AG04450 (cell line): Measurements from ENCODE around the gene LPCAT1. TPM values are rescaled to one million over a fixed set of nuclear protein-coding genes. Genes with fewer than 3 reads are reported as not detected.
A peak's percentile ranks its signal among the peaks of the same experiment; 100 is the strongest.

Experiments used
- CTCF ChIA-PET: fragments of 300-600, 350-600 bp; formaldehyde crosslinking; extraction: SDS; loops from one replicate; lab custom pipeline; 2022; ENCODE audit warnings: antibody characterized with exemption, inconsistent platforms; lab: Charles Lee
- POLR2A ChIA-PET: fragments of 350-600 bp; formaldehyde crosslinking; extraction: SDS; loops from one replicate; lab custom pipeline; 2021; ENCODE audit warnings: antibody characterized with exemption, inconsistent platforms; lab: Yijun Ruan, JAX
- DNase-seq: peaks from one replicate; pipeline ENCODE4 v3.0.0-alpha.2; 2011; ENCODE audit warnings: low read depth, low spot score
- H3K27ac ChIP-seq: one replicate; pipeline ENCODE4 v1.5.1; 2012; ENCODE audit warnings: low read depth, low read length, control low read depth
- H3K27me3 ChIP-seq: one replicate; pipeline ENCODE4 v1.6.0; 2012; ENCODE audit warnings: low read length; ENCODE audit not compliant: control insufficient read depth, insufficient read depth
- H3K4me3 ChIP-seq: 2 replicates; pipeline ENCODE4 v1.5.1; 2011; ENCODE audit warnings: mild to moderate bottlenecking, low read depth, low read length, control low read depth
- H3K9me3 ChIP-seq: 2 replicates; pipeline ENCODE4 v1.5.1; 2012; ENCODE audit warnings: low read length; ENCODE audit not compliant: control insufficient read depth, insufficient read depth
- polyA plus RNA-seq: library from polyadenylated mRNA; depleted of rRNA; stranded (reverse); fragments of >200 nt; gene quantifications from 2 replicates; pipeline ENCODE4 v1.2.3, GENCODE V29; 2011
- TF ChIP-seq, protein P1 (sequence below): IDR thresholded peaks from 2 replicates; pipeline ENCODE4 v1.5.1; 2011; ENCODE audit warnings: low read depth, low read length, control low read depth, inconsistent platforms

Gene LPCAT1
- polyA plus RNA-seq, 1 experiment, result 23.4 TPM

DNA sequence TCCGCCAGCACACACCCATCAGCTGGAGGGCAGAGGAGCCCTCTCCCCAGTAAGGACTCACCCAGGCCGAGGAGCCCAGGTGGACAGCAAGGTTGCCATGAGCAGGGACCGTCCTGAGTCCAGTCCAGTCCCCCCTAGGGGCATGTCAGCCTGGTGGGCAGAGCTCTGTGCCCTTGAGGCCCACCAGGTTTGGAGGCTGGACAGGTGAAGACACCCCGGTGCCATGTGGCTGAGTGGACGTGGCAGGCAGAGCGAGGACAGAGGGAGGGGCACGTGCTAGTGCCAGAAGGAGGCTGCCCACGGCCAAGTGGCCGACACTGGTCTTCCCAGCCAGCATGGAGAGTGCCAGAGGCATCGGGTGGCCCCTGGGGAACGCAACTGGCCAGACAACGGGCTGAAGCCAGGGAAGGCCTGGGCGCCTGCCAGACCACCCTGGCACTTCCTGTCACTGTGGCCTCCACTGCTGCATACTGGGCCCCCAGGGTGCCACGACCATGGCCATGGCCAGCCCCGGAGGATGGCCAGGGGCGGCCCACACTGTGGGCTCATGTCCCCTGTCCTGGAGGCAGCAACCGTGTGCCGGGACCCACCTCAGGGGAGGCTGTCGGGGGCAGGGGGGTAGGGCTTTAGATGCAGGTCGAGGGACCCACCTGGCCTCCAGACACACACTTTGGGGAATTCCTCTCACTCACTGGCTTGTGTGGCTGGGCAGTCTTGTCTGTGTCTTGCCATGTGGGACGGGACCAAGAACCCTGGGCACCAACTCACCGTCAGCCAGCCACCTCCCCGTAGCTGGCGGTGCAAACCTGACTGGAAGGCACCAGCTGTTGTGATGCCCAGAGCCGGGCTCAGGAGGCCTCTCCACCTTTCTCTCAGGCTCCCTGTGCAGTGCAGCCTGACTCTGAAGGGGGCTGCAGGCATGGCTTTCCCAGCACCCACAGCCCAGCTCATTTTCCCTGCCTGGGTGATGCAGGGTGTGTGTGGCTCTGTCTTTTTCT is 42.3 kb upstream of the LPCAT1 start:
- Histone ChIP-seq H3K27me3 (peaks cover 9% of the 10 kb centered on the region), H3K27ac (peak overlapping the region; percentile 21), H3K9me3 (peaks cover 15% of the 10 kb centered on the region), H3K4me3 (no peak overlapping the region)
- DNase-seq, result no peak
- TF ChIP-seq, protein P1, sequence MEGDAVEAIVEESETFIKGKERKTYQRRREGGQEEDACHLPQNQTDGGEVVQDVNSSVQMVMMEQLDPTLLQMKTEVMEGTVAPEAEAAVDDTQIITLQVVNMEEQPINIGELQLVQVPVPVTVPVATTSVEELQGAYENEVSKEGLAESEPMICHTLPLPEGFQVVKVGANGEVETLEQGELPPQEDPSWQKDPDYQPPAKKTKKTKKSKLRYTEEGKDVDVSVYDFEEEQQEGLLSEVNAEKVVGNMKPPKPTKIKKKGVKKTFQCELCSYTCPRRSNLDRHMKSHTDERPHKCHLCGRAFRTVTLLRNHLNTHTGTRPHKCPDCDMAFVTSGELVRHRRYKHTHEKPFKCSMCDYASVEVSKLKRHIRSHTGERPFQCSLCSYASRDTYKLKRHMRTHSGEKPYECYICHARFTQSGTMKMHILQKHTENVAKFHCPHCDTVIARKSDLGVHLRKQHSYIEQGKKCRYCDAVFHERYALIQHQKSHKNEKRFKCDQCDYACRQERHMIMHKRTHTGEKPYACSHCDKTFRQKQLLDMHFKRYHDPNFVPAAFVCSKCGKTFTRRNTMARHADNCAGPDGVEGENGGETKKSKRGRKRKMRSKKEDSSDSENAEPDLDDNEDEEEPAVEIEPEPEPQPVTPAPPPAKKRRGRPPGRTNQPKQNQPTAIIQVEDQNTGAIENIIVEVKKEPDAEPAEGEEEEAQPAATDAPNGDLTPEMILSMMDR, result no peak
- POLR2A ChIA-PET, result no interaction called here
- CTCF ChIA-PET, result no interaction called here

DNA sequence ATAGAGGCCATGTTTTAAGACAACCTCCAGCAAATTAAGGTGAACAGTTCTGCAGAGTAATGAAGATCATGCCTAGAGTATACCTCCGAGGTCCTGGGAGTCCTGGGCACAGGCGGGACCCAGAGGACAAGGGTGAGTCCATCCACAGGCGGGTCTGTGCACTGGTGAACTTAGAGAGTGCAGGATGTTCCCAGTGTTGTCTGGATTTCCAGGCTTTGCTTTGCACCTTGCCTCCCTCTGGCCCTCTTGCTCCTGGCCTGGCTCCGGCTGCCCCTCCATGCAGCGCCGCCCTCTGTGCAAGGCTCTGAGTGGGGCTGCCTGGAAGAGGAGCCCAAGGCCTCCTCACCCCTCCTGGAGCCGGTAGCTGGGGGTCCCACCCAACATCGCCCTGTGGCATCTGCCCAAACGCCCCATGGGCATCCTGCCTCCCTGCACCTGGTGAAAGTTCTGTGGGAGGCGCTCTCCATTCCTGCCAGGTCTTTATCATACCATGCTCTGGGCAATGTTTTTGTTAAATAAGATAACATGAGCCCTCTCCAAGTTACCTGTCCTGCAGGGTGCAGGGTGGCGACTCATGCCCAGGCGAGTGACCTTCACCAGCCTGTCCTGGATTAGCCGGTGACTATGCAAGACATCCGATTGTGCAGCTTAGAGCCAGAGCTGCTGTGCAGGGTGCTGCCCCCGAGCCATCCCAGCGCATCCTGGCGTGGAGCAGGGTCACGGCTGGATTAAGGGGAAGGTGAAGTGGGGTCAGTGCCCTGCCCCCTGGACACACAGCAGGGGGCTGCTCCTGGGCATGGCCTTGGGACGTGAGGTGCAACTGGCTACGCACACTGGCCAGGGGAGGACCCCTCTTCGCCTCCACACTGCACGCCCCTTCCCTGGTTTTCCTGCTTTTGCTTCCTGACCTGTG is 41.3 kb upstream of the LPCAT1 start:
- CTCF ChIA-PET, result no interaction called here
- peaks cover 9% of the 10 kb centered on the region for H3K27me3 ChIP-seq
- POLR2A ChIA-PET, result no interaction called here
- DNase-seq, result no peak
- TF ChIP-seq, protein P1, result no peak
- H3K27ac ChIP-seq, result no peak overlapping the region
- no peak overlapping the region for H3K4me3 ChIP-seq
- peaks cover 5% of the 10 kb centered on the region; the same call in 1 of the 2 replicates for H3K9me3 ChIP-seq

DNA sequence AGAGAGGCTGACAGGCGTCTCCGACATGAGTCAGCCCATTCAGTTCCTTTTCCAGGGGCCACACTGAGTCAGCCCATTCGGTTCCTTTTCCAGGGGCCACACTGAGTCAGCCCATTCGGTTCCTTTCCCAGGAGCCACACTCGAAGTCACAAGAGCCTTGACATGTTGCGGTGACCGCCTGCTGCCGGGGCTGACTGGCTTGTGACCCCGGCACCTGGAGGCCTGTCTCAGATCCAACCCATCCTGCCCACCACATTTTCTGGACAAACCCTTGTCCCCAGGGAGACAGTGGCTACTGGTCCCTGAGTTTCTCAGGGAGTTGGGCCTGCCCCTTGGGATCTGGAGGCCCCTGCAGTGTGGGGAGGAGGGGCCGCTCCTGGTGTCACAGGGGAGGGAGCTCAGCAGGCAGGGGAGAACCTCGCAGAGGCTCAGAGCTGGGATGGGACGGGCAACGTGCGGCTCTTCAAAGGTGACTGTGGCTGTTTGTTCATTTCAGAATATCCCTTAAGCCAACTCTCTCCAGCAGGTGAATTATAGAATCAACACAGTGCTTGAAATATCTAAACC is 40.5 kb upstream of the LPCAT1 start:
- DNase-seq, result no peak
- H3K27ac ChIP-seq, result no peak overlapping the region
- H3K4me3 ChIP-seq, result no peak overlapping the region
- H3K9me3 ChIP-seq, result peaks cover 5% of the 10 kb centered on the region; the same call in 1 of the 2 replicates
- peaks cover 9% of the 10 kb centered on the region for H3K27me3 ChIP-seq
- POLR2A ChIA-PET, result no interaction called here
- TF ChIP-seq, protein P1, result no peak
- CTCF ChIA-PET, result no interaction called here

DNA sequence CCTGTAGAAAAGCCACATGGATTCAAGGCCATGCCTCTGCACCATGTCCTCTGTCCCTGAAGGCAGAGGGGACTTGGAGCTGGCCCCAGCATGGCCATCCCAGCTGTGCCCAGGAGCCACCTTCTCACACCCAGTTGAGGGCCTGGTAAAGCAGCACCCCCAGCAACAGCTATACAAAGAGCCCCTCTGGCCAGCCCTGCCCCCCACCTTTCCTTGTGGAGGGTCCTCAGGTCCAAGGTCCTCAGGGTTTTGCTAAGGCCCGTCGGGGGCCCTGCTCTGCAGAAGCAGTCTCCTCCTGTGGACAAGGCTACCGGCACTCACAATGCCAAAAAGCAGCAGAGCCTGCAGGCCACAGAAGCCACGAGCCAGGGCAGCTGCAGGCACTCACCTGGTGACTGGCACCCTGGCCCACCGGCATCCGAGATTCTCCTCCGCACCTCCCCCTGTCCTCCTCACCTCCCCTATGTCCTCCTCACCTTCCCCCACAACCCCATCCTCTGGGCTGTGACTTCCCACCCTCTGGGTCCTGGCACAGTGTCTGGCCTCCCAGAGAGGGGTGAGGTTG is 39.9 kb upstream of the LPCAT1 start:
- ChIA-PET POLR2A (no interaction called here), CTCF (no interaction called here)
- peaks cover 9% of the 10 kb centered on the region for H3K27me3 ChIP-seq
- TF ChIP-seq, protein P1, result no peak
- no peak for DNase-seq
- H3K9me3 ChIP-seq, result peaks cover 5% of the 10 kb centered on the region; the same call in 1 of the 2 replicates
- no peak overlapping the region for H3K27ac ChIP-seq
- no peak overlapping the region for H3K4me3 ChIP-seq
